Fibroblast of mammary gland (primary cell): ENCODE results near the gene PPM1N.
A peak's percentile ranks its signal among the peaks of the same experiment; 100 is the strongest.

ENCODE experiments used
- DNase-seq: peaks from one replicate; pipeline ENCODE4 v3.0.0-alpha.2; 2010; ENCODE audit warnings: low read depth
- H3K4me3 ChIP-seq: 2 replicates; pipeline ENCODE4 v1.5.1; 2011; ENCODE audit warnings: low read depth, mild to moderate bottlenecking, low read length, moderate library complexity; ENCODE audit not compliant: control insufficient read depth
- TF ChIP-seq, protein P1 (sequence below): conservative IDR thresholded peaks from 2 replicates; pipeline ENCODE4 v1.5.1; 2011; ENCODE audit warnings: low read depth, low read length, inconsistent platforms; ENCODE audit not compliant: control insufficient read depth, insufficient read depth

Gene PPM1N

DNA sequence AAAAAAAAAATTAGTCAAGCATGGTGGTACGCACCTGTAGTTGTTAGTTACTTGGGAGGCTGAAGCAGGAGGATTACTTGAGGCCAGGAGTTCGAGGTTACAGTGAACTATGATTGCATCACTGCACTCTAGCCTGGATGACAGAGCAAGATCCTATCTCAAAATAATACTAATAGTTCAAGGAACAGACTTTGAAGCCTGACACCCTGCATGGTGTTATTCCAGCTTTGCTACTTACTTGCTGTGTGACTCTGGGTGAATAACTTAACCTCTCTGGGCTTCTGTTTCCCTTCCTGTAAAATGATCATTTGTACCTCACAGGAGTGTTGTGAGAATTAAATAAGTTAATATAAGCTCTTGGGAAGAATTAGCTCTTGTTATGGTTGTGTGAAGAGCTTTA lies 34.0 kb upstream of the PPM1N start:
- TF ChIP-seq, protein P1, sequence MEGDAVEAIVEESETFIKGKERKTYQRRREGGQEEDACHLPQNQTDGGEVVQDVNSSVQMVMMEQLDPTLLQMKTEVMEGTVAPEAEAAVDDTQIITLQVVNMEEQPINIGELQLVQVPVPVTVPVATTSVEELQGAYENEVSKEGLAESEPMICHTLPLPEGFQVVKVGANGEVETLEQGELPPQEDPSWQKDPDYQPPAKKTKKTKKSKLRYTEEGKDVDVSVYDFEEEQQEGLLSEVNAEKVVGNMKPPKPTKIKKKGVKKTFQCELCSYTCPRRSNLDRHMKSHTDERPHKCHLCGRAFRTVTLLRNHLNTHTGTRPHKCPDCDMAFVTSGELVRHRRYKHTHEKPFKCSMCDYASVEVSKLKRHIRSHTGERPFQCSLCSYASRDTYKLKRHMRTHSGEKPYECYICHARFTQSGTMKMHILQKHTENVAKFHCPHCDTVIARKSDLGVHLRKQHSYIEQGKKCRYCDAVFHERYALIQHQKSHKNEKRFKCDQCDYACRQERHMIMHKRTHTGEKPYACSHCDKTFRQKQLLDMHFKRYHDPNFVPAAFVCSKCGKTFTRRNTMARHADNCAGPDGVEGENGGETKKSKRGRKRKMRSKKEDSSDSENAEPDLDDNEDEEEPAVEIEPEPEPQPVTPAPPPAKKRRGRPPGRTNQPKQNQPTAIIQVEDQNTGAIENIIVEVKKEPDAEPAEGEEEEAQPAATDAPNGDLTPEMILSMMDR, result no peak

DNA sequence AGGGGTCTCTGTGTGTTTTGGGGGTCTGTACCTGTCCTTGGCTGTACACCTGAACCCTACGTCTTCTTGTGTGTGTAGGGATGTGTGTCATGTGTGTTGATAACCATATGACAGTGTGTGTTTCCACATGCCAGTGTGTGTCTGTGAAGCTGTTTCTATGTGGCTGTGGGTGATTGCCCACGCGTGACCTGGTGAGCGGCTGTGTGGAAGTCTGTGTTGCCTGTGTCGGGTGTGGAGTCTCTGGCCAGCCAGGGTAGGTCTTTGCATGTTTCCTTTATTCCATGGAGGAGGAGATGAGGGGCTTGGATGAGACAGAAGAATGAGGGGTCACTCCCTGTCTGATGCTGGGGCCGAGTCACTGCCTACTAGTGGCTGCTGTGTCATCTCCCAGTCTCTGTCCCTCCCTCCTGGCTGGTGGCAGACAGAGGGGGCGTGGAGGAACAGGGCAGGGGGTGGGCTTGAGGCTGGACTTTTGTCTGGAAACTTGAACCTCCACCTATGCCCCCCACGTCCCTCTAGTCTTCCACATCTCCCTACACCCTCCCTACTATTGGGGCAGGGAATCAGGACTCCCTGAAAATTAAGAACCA lies 33.3 kb upstream of the PPM1N start:
- no peak overlapping the region for H3K4me3 ChIP-seq
- no peak for DNase-seq
- TF ChIP-seq, protein P1, result no peak

More for the DNA sequence above, 34.0 kb upstream of the PPM1N start:
- no peak for DNase-seq
- no peak overlapping the region for H3K4me3 ChIP-seq

DNA sequence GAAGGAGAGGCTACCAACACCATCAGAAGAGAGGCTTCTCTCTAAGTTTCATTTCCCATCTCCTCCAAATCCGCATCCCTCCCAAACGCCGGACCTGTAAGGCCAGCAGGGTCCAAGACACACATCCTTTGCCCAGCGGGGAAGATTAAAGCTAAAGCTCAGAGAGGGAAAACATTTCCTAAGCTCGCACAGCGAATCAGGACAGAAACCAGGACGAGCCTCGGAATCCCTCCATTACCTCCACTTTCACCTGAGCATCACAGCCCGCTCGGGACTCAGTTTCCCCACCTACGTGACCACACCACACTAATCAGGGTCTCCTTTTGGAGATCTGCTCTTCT lies 31.2 kb upstream of the PPM1N start:
- TF ChIP-seq, protein P1, result peak; percentile 3
- H3K4me3 ChIP-seq, result peak overlapping the region; percentile 67
- DNase-seq, result no peak

DNA sequence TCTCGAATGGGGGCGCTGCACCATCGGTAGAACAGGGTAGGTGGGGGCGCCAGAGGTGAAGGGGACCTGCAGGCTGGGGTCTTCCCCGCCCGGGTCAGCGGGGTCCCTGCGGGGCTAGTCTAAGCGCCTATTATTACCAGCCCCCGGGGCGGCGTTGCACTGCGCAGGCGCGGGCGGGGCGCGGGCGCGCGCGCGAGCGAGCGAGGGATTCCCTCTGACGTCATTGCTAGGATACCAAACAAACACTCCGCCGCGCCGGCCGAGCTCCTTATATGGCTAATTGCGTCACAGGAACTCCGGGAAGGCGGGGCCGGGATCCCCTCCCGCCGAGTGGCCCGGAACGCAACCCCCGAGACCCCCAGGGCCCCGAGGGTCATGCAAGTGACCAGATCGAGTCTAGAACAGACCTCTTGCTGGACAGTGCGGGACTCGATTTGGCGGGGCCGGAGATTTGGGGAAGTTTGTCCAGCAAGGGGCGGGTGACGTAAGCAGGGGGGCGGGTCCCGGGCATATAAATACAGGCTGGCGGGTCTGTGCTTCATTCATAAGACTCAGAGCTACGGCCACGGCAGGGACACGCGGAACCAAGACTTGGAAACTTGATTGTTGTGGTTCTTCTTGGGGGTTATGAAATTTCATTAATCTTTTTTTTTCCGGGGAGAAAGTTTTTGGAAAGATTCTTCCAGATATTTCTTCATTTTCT lies 30.6 kb upstream of the PPM1N start, which contains the start of gene FOSB:
Gene FOSB, plus strand, starts transcription at position 541 of the 703 bp plus-strand sequence. CDS start 591 bp downstream, outside the sequence.
- H3K4me3 ChIP-seq, result peak within 1 kb of the TSS; percentile 93
- TF ChIP-seq, protein P1, result no peak
- DNase-seq, result peak; percentile 92

DNA sequence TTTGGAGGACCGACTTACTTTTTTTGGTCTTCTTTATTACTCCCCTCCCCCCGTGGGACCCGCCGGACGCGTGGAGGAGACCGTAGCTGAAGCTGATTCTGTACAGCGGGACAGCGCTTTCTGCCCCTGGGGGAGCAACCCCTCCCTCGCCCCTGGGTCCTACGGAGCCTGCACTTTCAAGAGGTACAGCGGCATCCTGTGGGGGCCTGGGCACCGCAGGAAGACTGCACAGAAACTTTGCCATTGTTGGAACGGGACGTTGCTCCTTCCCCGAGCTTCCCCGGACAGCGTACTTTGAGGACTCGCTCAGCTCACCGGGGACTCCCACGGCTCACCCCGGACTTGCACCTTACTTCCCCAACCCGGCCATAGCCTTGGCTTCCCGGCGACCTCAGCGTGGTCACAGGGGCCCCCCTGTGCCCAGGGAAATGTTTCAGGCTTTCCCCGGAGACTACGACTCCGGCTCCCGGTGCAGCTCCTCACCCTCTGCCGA lies 30.0 kb upstream of the PPM1N start:
- TF ChIP-seq, protein P1, result peak; percentile 19
- no peak for DNase-seq
- H3K4me3 ChIP-seq, result peak overlapping the region; percentile 93

DNA sequence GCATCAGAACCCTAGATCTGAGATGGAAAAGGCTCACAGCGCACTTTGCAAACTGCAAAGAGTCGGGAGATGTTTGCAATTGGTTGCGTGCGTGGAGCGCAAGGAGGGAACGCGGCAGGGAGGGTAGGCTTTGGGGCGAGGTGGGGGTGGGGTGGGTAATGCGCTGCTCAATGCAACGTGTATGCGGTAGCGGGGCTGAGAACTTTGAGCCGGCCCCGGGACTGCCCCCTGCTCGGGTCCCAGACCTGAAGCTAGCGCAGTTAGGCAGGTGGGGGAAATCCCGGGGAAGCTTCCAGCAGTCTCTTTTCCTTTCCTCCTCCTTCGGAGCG lies 29.5 kb upstream of the PPM1N start:
- H3K4me3 ChIP-seq, result peak overlapping the region; percentile 93
- peak; percentile 45 for DNase-seq
- TF ChIP-seq, protein P1, result no peak
